HEK293T (cell line): ENCODE measurements around the gene MS4A4A.

Source experiments
- BHLHE40 ChIP-seq: fragments of 450-650 bp; IDR thresholded peaks from 2 replicates; pipeline ENCODE4 v1.6.1; 2016; ENCODE audit warnings: mild to moderate bottlenecking, moderate library complexity, borderline replicate concordance
- CTBP1 ChIP-seq: fragments of 450-650 bp; IDR thresholded peaks from 2 replicates; pipeline ENCODE4 v1.6.1; 2016; ENCODE audit warnings: borderline replicate concordance
- ELF4 ChIP-seq: fragments of 450-650 bp; IDR thresholded peaks from 2 replicates; pipeline ENCODE4 v1.6.1; 2017; ENCODE audit warnings: antibody characterized with exemption
- FOXA1 ChIP-seq: fragments of 450-650 bp; IDR thresholded peaks from 2 replicates; pipeline ENCODE4 v1.6.1; 2016; ENCODE audit warnings: mild to moderate bottlenecking
- FOXM1 ChIP-seq: fragments of 450-650 bp; IDR thresholded peaks from 2 replicates; pipeline ENCODE4 v1.6.1; 2017; ENCODE audit warnings: mild to moderate bottlenecking, borderline replicate concordance
- NFRKB ChIP-seq: fragments of 450-650 bp; IDR thresholded peaks from 2 replicates; pipeline ENCODE4 v1.6.1; 2016; ENCODE audit warnings: mild to moderate bottlenecking, moderate library complexity
- SP1 ChIP-seq: fragments of 450-650 bp; IDR thresholded peaks from 2 replicates; pipeline ENCODE4 v1.6.1; 2017

DNA sequence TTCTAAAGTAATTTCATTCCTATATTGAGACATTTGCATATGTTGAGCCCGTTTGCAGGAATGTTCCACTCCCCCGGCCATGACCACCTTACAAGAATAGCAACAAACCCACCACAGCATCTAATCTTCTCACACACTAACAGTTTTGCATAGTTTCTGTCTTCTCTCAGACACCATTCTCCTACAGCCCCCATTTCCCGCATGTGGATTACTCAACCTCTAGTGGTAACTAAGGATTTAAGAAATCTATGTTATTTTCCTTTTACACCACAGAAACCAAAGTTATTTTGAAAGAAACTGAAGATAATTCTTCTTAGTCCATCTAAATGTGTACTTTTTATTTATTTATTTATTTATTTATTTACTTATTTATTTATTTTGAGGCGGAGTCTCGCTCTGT is 39.8 kb upstream of the MS4A4A start:
- TF ChIP-seq ELF4 (no peak), NFRKB (no peak), FOXA1 (no peak), SP1 (no peak), FOXM1 (no peak), CTBP1 (no peak), BHLHE40 (no peak)
